NCI-H2029 (cell line): ENCODE measurements around the gene STON2.

ENCODE experiments used
- DNase-seq: peaks from one replicate; lab custom pipeline; 2025; lab: John Stamatoyannopoulos, UW

Gene STON2

DNA sequence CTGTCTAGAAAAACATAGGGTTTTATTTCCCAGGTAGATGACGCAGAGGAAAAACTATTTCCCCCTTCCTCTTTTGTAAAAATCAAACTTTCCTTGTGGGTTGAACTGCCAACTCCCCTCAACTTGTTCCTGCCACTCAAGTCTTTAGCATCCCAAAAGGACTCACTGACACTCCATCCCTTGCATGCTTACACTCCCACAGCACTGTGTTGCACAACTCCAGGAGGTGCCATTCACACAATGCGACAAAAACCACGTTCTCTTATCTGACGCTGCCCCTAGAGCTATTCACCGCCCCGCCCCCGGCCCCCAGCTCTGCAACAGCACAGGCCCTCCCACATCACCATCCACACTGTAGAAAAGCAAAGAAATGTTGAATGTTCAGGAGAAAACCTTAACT, 16.9 kb upstream of the STON2 start:
- DNase-seq, result no peak

DNA sequence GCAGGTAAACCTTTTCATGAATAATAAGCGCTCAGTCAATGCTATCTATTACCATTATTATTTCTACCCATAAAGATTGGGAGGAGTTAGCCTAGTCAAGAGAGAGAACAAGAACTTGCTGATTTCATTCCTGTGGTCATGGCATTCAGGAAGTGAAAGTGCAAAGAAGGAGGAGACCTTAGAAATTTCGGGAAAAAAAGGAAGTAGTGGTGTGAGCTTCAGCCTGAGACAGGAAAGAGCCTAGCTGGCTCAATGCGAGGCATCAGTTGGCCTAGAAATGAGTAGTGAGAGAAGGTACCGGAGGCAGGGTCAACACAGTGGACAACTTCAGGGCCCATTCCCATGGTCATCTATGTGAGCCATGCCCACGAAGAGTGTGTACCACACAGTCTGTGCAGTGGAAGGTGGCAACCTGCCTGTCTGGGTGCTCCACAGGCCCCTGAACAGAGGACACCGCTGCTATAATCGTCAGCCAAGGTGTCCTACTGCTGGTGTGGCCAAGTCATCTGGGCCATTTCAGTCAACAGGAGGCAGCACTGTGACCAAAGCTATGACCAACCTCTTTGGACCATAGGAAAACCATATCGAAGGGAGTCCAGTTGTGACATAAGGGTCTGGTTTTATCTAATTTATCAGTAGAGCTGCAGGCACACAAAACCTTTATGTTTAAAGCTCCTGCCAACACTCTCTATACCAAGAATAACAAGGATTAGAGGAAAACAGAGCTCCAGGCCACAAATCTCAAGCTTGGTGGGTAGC, 16.2 kb upstream of the STON2 start:
- no peak for DNase-seq

DNA sequence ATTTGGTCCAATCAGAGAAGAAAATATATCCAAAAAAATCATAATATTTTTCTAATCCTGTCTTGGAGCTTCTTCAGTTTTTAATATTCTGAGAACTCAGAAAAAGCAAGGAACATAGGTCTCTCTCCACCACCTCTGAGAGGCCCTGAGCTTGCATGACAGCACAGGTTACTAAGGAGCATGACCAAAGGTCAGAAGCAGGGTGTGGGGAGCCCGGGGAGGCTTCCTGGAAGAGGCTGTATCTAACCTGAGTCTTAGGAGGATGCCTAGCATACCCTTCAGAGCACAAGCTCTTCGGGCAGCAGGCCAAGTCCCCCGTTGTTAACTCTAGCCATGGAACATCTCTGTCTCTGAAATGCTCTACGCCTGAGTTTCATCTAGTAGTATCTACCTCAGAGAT, 15.7 kb upstream of the STON2 start:
- DNase-seq, result no peak

DNA sequence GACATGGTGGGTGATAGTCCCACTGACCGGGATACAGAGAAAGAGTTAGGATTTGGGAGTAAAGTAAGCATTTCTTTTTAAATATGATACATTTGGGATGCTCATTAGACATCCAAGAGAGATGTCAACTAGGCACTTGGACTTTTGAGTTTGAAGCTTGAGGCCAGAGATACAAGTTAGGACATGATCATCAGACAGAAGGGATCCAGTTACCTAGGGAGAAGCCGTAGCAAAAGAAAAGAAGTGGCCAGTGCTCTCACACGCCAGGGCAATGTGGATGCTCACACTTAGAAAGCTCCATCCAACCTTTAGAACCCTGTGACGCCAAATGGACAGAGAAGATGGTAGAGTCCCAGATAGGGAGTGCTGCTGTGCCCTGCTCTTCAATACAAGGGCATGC, 14.0 kb upstream of the STON2 start:
- DNase-seq, result no peak

DNA sequence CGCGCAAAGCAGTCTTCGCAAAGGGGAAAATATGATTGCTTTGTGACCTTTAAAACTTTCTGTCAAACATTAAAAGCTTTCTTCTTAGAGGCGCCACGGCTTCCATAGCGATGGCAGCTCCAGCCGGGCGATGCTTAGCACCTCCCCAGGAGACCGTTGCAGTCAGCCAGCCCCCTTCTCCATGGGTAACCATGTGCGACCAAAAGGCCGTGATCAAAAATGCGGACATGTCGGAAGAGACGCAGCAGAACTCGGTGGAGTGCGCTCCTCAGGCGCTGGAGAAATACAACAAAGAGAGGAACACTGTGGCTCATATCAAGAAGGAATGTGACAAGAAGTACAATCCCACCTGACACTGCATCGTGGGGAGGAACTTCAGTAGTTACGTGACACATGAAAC, 12.7 kb upstream of the STON2 start:
- DNase-seq, result no peak

DNA sequence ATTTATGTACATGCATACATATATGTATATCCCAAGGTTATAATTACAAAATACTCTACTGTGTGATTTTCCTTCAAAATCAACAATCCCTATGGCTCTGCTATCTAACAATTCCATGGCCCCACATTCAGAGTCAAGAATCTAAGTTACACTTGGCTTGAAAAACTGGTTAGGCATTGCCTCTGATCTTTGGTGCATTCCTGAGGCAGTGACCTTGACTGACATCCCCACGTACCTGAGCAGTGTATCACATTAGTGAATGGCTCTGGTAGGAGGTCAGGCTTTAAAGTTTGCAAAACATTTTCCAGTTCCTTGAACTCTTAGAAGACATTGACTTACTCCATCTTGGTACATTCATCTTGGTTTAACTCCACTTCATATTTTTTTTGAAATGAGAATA, 8.5 kb upstream of the STON2 start:
- DNase-seq, result no peak

DNA sequence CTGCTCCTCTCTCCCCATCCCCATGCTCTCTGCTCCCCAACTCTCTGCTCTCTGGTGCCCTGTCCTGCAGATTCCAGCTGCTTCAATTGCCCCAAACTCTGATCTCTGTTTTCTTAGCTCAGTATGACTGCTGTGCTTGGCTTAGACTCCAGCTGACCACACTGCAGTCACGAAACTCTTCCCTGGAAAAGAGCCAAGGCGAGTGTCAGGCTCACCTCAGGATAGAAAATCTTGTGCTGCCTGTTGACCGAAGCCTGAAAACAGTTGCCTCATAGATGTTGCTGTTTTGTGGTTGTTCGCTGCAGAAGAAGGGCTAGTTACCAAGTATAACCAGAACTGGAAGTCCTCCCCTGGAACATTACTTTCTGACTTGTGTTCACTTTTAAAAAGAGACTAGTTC, 6.7 kb upstream of the STON2 start:
- no peak for DNase-seq

DNA sequence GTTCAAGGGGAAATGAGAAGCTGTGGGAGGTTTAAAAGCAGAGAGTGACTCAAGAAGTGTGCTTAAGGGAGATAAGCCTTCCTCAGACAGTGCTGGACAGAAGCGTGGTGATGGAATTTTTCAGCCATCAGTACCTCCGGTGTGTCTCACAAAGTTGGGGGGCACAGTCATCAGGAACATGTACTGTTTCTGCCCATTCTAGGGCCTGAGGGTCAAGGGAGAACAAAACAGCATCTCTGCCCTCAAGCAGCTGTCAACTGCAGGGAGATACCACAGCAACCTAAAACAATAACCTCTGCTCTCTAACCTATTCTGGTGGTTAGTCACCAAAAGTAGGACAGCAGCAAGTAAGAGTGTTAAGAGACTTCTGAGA, 2.0 kb upstream of the STON2 start:
- DNase-seq, result no peak

DNA sequence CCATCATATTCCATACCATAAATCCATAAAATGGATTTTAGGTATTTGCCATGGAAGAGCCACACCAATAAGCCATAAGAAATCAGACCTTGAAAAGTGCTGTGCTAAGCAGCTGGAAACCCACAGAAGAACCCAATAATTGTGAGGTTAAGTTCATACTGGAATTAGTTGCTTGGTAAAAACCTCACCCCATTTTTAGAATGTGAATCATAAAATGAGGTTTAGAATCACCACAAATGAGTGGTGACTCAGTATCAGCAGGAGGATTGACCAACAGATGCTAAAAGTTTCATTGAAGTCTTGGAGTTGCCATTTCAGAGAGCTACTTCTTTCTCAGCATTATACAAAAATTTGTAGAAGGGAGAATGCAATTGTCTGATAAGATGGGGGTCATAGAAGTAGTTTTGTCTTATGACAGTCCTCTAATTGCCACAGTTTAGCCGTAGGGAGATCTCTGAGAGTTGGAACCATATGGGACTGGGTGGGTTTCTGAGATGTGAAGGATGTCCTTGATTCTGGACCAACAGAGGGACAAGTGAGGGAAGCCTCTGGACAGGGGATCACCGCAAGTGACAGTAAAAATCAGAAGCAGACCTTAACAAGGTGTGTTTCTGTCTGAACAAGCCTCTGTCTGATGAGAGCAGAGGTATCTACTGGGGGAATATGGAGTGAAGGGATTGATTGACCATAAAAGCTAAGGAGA, 1.4 kb upstream of the STON2 start:
- DNase-seq, result no peak

DNA sequence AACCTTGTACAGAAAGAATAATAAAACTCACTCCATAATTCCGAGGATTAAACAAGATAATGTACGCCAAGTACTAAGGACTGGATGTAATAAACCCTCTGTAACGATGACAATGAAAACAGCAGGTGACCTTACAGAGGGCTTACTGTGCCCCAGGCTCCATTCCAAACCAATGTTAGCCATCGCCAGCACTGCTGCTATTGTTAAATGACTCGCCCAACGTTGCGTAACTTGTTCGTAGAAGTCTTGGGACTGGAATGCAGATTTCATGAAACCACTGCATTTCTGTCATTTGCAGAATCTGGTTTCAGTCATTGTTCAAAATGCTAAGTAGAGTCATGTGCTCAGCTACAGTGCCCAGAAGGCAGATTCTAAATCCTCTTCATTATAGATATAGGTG, 728 bp upstream of the STON2 start:
- DNase-seq, result no peak

DNA sequence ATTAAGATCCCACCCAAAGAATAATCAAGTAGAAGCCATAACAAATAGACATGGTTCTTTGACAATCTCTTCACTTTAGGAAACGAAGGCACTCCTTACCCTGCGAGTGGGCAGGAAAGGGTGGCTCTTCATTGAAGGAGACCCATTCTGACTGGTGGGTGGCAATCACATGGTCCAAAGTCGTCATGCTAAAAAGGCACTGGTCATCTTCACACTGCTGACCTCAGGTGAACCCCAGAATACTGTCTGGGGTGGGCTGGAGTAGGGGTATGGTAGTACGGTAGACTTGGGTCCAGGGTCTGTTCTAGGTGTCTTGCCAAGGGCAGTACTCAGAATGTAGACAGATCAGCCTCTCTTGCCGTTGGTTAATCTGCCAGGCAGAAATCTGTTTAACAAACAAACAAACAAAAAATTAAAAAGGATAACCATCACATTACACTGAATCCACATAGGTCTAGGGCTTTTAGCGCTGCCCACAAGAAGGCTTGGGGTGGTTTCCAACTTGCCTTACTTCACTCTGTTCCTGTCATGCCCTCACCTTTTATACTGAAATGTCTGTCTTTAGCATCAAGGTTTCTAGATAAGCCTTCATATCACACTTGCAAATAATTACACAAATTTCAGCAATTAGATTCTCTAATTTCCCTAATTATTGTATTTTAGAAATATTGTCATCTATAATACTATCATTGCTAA, 1.8 kb downstream of the STON2 start:
- no peak for DNase-seq

DNA sequence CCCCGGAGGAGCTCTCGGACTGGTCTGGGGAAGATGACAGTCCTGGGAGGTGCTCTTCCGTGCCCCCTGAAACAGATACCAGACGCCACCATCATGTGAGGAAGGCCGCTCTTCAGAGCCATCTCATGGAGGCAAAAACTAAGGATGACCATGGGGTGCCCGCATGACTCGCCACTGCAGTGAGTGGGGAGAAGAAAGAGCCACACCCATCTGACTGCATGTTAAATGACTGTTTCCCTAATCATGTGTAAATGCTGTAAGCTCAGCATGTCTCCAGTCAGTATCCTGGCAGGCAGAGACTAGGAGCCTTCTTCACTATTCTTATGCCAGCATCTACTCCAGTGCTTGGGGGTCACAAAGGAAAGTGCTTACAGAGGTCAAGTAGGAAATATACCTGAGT, 4.0 kb downstream of the STON2 start:
- no peak for DNase-seq

DNA sequence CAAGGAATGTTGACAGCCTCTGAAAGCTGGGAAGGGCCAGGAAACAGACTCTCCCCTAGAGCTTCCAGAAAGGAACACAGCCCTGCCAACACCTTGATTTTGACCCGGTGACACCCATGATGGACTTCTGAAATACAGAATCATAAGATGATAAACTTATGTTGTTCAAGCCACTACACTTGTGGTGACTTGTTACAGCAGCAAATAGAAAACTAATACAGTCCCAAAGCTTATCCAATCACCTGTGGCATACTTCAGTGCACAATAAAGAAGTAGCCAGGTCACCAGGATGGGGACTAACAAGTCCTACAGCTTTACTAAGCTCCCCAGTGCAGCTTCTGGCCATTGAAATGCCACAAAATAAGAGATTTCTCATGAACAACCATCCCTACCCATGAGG, 5.4 kb downstream of the STON2 start:
- no peak for DNase-seq

DNA sequence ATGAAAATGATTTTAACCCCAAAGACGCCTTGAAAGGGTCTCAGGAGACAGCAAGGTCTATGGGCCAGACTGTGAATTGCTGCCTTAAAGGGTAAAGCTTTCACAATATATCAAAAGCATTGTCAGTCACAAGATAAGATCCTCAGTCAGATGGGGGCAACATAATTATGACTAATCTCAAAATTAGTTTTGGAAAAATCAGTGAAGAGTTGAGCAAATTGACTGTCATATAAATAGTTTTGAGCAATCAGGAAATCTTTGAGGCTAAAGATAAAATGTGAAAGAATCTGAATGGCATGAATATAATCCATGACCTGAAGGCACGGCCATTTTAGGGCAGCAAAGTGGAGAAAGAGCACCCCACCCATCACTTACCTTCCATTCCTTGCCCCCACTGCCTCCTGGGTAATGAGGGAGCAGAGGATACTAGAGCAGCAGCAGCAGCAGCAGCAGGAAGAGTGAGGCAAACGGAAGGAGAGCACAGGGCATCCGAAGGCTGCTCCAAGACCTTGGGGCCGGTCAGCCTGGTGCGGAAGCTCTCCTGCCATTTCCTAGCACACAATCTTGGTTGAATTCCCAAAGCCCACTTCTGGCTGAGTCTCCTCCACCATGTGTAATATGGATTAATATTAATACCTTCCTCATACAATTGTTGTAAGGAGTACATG, 7.0 kb downstream of the STON2 start:
- no peak for DNase-seq

DNA sequence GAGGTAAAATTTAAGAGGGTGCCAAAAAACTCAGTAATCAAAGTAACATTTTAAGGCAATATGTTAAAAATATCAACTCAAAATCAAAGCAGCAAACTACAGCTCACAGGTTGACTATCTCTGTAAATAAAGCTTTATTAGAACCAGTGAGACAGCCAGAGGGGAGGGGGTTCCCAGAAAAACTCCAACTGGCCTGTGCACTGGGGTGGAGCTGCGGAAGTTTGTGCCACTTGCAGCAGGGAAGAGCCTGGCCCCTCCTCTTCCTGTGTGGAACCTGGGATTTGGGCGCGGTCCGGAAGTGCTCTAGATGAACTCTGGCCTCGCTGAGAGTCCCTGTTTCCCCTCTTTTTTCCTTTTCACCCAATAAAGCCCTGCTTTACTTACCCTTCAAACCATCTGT, 8.1 kb downstream of the STON2 start:
- no peak for DNase-seq

DNA sequence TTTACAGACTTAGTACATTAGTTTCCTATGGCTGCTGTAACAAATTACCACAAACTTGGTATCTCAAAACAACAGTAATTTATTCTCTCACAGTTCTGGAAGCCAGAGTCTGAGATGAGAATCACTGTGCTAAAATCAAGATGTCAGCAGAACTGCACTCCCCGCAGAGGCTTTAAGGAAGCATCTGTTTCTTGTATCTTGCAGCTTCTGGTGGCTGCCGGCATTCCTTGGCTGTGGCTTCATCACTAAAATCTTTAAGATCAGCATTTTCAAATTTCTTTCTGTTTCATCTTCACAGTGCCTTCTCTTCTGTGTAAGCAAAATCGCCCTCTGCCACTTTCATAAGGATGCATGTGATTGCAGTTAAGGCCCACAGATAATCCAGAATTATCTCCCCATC, 9.4 kb downstream of the STON2 start:
- no peak for DNase-seq

DNA sequence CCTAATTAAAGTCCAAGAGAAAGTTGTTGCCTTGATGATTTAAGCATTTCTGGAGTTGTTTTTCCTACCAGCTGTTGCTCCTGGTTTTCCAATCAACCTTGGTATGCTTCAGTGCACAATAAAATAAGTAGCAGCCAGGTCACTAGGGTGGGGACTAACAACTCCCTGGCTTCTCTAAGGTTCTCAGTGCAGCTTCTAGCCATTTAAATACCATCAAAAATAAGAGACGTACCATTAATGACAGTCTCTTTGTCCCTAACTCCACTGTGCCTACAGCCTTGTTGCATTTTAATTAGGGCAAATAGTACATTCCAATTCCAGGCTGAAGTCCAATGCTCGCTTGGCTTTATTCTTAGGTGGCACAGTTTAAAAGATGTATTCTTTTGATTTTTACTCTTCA, 11.8 kb downstream of the STON2 start:
- DNase-seq, result no peak

DNA sequence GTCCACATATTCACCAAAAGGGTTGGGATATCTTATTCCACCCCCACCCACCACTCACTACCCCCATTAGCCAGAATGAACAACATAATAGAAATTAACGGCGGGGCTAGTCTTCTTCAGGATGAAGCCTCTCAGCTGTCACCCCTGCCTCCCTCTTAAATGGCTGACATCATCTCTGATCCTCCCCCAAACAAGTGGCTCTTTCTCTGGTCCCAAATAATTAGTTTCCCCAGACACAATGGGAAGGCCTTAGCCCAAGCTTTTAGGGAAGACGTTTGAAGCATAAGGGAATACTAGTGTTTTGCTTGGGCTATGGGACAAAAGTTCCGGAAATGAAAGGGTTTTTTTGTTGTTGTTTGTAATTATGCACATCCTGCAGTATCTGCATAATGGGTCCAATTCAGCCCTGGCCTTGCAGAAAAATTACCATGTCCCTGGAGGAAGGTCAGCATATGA, 13.8 kb downstream of the STON2 start:
- DNase-seq, result no peak

DNA sequence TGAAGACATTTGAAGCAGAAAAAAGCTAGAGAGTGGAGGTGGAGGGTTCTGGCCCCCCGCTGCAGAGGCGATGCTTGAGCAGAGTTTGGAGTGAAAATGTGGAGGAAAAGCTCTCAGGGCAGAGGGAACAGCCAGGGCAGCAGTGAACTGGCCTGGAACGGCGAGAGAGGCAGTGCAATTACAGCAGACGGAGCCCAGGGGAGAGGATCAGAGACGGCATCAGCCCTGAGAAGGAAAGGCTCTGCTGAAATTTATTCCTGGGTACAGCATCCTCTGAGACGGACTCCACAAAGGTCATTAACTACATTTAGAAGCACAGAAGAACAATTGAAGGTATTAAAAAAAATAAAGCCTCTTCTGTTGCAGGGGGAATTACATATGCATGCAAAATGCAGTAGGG, 14.2 kb downstream of the STON2 start:
- DNase-seq, result no peak

DNA sequence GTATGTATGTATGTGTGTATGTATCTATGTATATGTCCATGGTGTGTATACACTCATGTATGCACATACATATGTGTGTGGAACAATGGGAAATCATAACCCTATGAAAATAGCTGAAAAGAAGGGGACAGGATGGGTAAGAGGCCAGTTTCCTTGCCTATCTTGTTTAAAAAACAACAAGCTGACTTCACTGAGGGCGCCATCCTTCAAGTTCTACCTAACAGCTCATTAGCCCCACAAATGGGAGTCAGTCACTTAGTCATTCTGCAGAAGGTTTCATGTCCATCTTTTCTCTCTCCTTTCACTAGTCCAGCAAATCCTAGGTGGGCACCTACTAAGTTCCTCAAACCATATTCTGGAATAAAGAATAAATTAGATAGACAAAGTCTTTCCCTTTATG, 14.7 kb downstream of the STON2 start:
- no peak for DNase-seq

DNA sequence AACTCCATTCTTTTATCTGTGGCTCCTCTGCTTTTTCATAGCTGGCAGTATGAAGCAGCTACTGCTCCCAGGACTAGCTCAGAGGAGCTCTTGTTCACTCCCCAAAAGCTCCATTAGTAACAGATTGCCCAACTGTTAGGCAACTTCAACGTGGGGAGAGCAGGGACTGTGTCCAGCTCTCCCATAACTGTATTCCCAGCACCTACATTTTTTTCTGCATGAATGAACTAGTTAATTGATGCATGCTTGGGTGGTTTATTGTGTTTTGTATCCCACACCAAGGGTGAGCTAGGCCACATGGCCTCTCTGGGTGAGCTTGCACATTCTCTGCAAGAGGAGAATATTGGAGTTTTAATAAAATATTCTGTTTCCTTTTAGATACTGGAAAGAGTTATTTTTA, 15.2 kb downstream of the STON2 start:
- DNase-seq, result no peak

DNA sequence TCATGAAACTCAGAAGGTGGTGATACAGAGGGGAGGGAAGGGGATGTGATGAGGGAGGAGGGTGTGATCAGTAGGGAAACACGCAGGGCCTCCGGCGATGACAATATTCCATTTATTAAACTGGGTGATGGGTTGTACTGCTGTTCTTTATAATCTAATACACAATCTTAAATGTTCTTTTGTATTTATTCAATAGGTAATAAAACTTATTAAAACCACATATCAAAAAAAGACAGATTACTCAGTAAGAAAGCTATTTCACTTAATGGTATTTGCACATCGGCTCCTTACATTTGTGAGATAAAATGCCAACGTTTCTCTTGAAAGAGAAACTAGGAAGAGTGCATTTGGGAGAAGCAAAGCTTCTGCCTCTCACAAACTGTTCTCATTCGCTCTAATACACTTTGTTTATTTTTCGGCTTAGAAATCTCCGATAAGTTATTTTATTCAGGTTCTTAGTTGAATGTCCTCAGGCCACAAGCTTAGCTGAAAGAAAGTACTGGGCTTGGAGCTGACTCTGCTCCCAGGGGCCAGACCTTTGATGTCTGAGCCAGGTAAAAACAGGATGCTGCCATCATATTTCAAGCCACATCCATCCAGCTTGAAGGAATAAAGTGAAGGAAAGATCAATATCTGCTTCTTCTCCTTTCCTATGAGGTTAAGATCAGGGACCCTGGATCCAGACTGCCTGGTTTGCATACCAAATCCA, 17.5 kb downstream of the STON2 start:
- no peak for DNase-seq
